Esophagus squamous epithelium (tissue), 5 donors: ENCODE measurements around the gene PLA2G15. TPM values are rescaled to one million over a fixed set of nuclear protein-coding genes. Genes with fewer than 3 reads are reported as not detected.

Experiments used
- DNase-seq: peaks from one replicate; lab custom pipeline; 2025; lab: John Stamatoyannopoulos, UW
- H3K27ac ChIP-seq, 4 donors: fragments of 200-600 bp; sonication (generic); one replicate each; pipeline ENCODE4 v1.5.1; 2016 to 2019; ENCODE audit warnings: mild to moderate bottlenecking in 1 of 4
- H3K27me3 ChIP-seq, 4 donors: fragments of 200-600 bp; sonication (generic); 1 replicate in 3 of 4; 2 replicates in 1 of 4; pipeline versions ENCODE4 v1.5.1 to v1.6.0; 2017 to 2021; ENCODE audit warnings: antibody characterized with exemption in 1 of 4
- H3K36me3 ChIP-seq, 3 donors: fragments of 200-600 bp; sonication (generic); one replicate each; pipeline ENCODE4 v1.5.1; 2016 to 2019
- H3K4me1 ChIP-seq, 3 donors: fragments of 200-600 bp; sonication (generic); one replicate each; pipeline ENCODE4 v1.5.1; 2017 to 2019
- H3K4me3 ChIP-seq, 4 donors: fragments of 200-600 bp; sonication (generic); 1 replicate in 3 of 4; 2 replicates in 1 of 4; pipeline ENCODE4 v1.5.1; 2016 to 2019; ENCODE audit warnings: mild to moderate bottlenecking in 2 of 4, moderate library complexity in 1 of 4
- H3K9me3 ChIP-seq, 3 donors: fragments of 200-600 bp; sonication (generic); one replicate each; pipeline ENCODE4 v1.5.1; 2016 to 2019
- CTCF ChIP-seq, 6 experiments: fragments of 450-650 bp in 4 of 6; fragments of 200-600 bp in 2 of 6; sonication (generic) in 2 of 6; IDR thresholded peaks; one replicate each; pipeline ENCODE4 v1.5.1; 2016 to 2019; ENCODE audit warnings: antibody characterized with exemption in 6 of 6, mild to moderate bottlenecking in 4 of 6, moderate library complexity in 4 of 6
- POLR2A ChIP-seq, 4 donors: fragments of 450-650 bp; IDR thresholded peaks; one replicate each; pipeline ENCODE4 v1.6.1; 2017; ENCODE audit warnings: antibody characterized with exemption in 4 of 4, mild to moderate bottlenecking in 4 of 4, moderate library complexity in 3 of 4
- WGBS, 2 donors: methylation state at CpG; one replicate each; pipeline ENCODE4 v1.1.5; 2018; 5-methylcytosine and 5-hydroxymethylcytosine counted together
- intact Hi-C: fragments of 100-400 bp; cut with DNase I; formaldehyde crosslinking; loops from one replicate; pipeline ENCODE4 v1.15.0; 2022
- total RNA-seq, 4 donors: library from RNA; depleted of rRNA; stranded (reverse); fragments of >200 nt; gene quantifications; one replicate each; pipeline ENCODE4 v1.1.0, GENCODE V29; 2016
- donor health status: DM: yes; HTN: yes; CAD: no.

PLA2G15 gene
- total RNA-seq, 4 donors from 2014 or later: 3.3 to 9.8 (median 6.6) TPM

- peaks cover 0 to 42% (median 6%) of the 10 kb centered on the region in 3 donors for H3K36me3 ChIP-seq
- TF ChIP-seq POLR2A (IDR thresholded peaks at IDR 0.05) (no peak), CTCF (IDR thresholded peaks at IDR 0.05) (no peak)
- DNase-seq: no peak
- H3K4me3 ChIP-seq: peak overlapping the region in 1 of 4 donors; percentile 15
- no peaks in the 10 kb centered on the region for H3K27me3 ChIP-seq
- H3K4me1 ChIP-seq: peaks cover 8 to 39% (median 27%) of the 10 kb centered on the region in 3 donors
- WGBS, 2 donors: 82 to 93% methylated on average over 4 of the region's 4 CpGs
- no peaks in the 10 kb centered on the region for H3K9me3 ChIP-seq
- intact Hi-C loops: no loop called here
- peak overlapping the region in 2 of 4 donors; percentile 27 to 42 for H3K27ac ChIP-seq
Observed at GRCh38 chr16:68247932-68248331, 2.8 kb downstream of the PLA2G15 start.

- TF ChIP-seq CTCF (IDR thresholded peaks at IDR 0.05): no peak
- no peak for TF ChIP-seq POLR2A (IDR thresholded peaks at IDR 0.05)
- no peak overlapping the region for H3K27ac ChIP-seq
- peaks cover 8 to 35% (median 23%) of the 10 kb centered on the region in 3 donors for H3K4me1 ChIP-seq
- DNase-seq: no peak
- peaks cover 0 to 56% (median 6%) of the 10 kb centered on the region in 3 donors for H3K36me3 ChIP-seq
- no peaks in the 10 kb centered on the region for H3K9me3 ChIP-seq
- H3K27me3 ChIP-seq: no peaks in the 10 kb centered on the region
- intact Hi-C loops: no loop called here
- H3K4me3 ChIP-seq: no peak overlapping the region
- 80 to 91% methylated on average over 4 of the region's 4 CpGs for WGBS, 2 donors
Observed at GRCh38 chr16:68249371-68249770, 4.2 kb downstream of the PLA2G15 start.

- Histone ChIP-seq H3K4me3 (no peak overlapping the region), H3K4me1 (peaks cover 4 to 22% (median 17%) of the 10 kb centered on the region in 3 donors), H3K27ac (no peak overlapping the region), H3K36me3 (peaks cover 0 to 72% (median 13%) of the 10 kb centered on the region in 3 donors), H3K9me3 (no peaks in the 10 kb centered on the region), H3K27me3 (no peaks in the 10 kb centered on the region)
- intact Hi-C loops: loop anchor here (10.0 kb wide), 1 partner anchor 64 kb away; the partner anchor contains the start of genes PRMT7 and SLC7A6OS
- TF ChIP-seq CTCF (IDR thresholded peaks at IDR 0.05): no peak
- TF ChIP-seq POLR2A (IDR thresholded peaks at IDR 0.05): no peak
- 86 to 88% methylated on average over 5 to 6 of the region's 6 CpGs for WGBS, 2 donors
- no peak for DNase-seq
Observed at GRCh38 chr16:68250951-68251350, 5.8 kb downstream of the PLA2G15 start.

GRCh38 chr16:68251832-68252231, 6.7 kb downstream of the PLA2G15 start:
- no peak overlapping the region for H3K27ac ChIP-seq
- H3K36me3 ChIP-seq: peaks cover 0 to 81% (median 13%) of the 10 kb centered on the region in 3 donors
- H3K4me3 ChIP-seq: no peak overlapping the region
- TF ChIP-seq CTCF (IDR thresholded peaks at IDR 0.05) (no peak), POLR2A (IDR thresholded peaks at IDR 0.05) (no peak)
- no peak for DNase-seq
- no peaks in the 10 kb centered on the region for H3K27me3 ChIP-seq
- peaks cover 0 to 14% (median 9%) of the 10 kb centered on the region in 3 donors for H3K4me1 ChIP-seq
- intact Hi-C loops: loop anchor here (10.0 kb wide), 1 partner anchor 63 kb away; the partner anchor contains the start of genes PRMT7 and SLC7A6OS
- WGBS, 2 donors: 82 to 87% methylated on average over 5 of the region's 5 CpGs
- no peaks in the 10 kb centered on the region for H3K9me3 ChIP-seq

GRCh38 chr16:68252383-68252782, 7.2 kb downstream of the PLA2G15 start:
- no peak overlapping the region for H3K27ac ChIP-seq
- H3K9me3 ChIP-seq: no peaks in the 10 kb centered on the region
- no peak overlapping the region for H3K4me3 ChIP-seq
- WGBS, 2 donors: 76 to 88% methylated on average over 3 to 5 of the region's 5 CpGs
- peaks cover 0 to 86% (median 13%) of the 10 kb centered on the region in 3 donors for H3K36me3 ChIP-seq
- intact Hi-C loops: loop anchor here (10.0 kb wide), 1 partner anchor 62 kb away; the partner anchor contains the start of genes PRMT7 and SLC7A6OS
- H3K4me1 ChIP-seq: peaks cover under 1 to 14% (median 4%) of the 10 kb centered on the region in 3 donors
- no peak for DNase-seq
- no peaks in the 10 kb centered on the region for H3K27me3 ChIP-seq
- no peak for TF ChIP-seq POLR2A (IDR thresholded peaks at IDR 0.05)
- no peak for TF ChIP-seq CTCF (IDR thresholded peaks at IDR 0.05)
